Vagina (tissue), 2 donors: ENCODE results near the gene RPL37A. TPM values are rescaled to one million over a fixed set of nuclear protein-coding genes. Genes with fewer than 3 reads are reported as not detected.

ENCODE experiments used
- DNase-seq, 2 donors: peaks; one replicate each; pipeline ENCODE4 v3.0.0-alpha.2; 2017; ENCODE audit errors: extremely low spot score in 2 of 2
- H3K27ac ChIP-seq: fragments of 200-600 bp; sonication (generic); one replicate; pipeline ENCODE4 v1.5.1; 2019
- H3K27me3 ChIP-seq: fragments of 200-600 bp; sonication (generic); one replicate; pipeline ENCODE4 v1.5.1; 2019
- H3K36me3 ChIP-seq, 2 donors: fragments of 200-600 bp; sonication (generic); one replicate each; pipeline ENCODE4 v1.5.1; 2017 to 2019
- H3K4me1 ChIP-seq: fragments of 200-600 bp; sonication (generic); one replicate; pipeline ENCODE4 v1.5.1; 2019
- H3K4me3 ChIP-seq, 2 donors: fragments of 200-600 bp; sonication (generic); 1 replicate in 1 of 2; 2 replicates in 1 of 2; pipeline ENCODE4 v1.5.1; 2016 to 2019
- H3K9me3 ChIP-seq: fragments of 200-600 bp; sonication (generic); one replicate; pipeline ENCODE4 v1.5.1; 2019
- POLR2A ChIP-seq, 2 donors: fragments of 450-650 bp; IDR thresholded peaks; one replicate each; pipeline ENCODE4 v1.6.1; 2017; ENCODE audit warnings: antibody characterized with exemption in 2 of 2, mild to moderate bottlenecking in 2 of 2, moderate library complexity in 2 of 2
- POLR2AphosphoS5 ChIP-seq, 2 donors: sonication (generic); formaldehyde crosslinking; IDR thresholded peaks; one replicate each; pipeline ENCODE4 v1.9.0; 2017; ENCODE audit warnings: antibody characterized with exemption in 2 of 2, mild to moderate bottlenecking in 2 of 2, low read depth in 1 of 2; ENCODE audit not compliant: insufficient read depth in 1 of 2
- intact Hi-C: fragments of 100-400 bp; cut with DNase I; formaldehyde crosslinking; loops from one replicate; pipeline ENCODE4 v1.15.1; 2023
- total RNA-seq: library from RNA; depleted of rRNA; stranded (reverse); fragments of >200 nt; gene quantifications from one replicate; pipeline ENCODE4 v1.2.3, GENCODE V29; 2016
- TF ChIP-seq, protein P1 (sequence below), 3 experiments: fragments of 450-650 bp in 2 of 3; fragments of 200-600 bp in 1 of 3; sonication (generic) in 1 of 3; IDR thresholded peaks; one replicate each; pipeline ENCODE4 v1.5.1; 2017 to 2019; ENCODE audit warnings: antibody characterized with exemption in 3 of 3, mild to moderate bottlenecking in 2 of 3, moderate library complexity in 2 of 3

The RPL37A gene
- total RNA-seq, 1 donor from 2014 or later = 1,089 TPM

GRCh38 chr2:216503697-216504375 lies 5.2 kb downstream of the RPL37A start:
- no peak overlapping the region for H3K27ac ChIP-seq
- H3K36me3 ChIP-seq = peaks cover 0 to 45% of the 10 kb centered on the region in 2 donors
- H3K27me3 ChIP-seq = no peaks in the 10 kb centered on the region
- no peak for DNase-seq
- H3K9me3 ChIP-seq = no peaks in the 10 kb centered on the region
- H3K4me3 ChIP-seq = no peak overlapping the region
- peaks cover 37% of the 10 kb centered on the region for H3K4me1 ChIP-seq
- TF ChIP-seq POLR2AphosphoS5 (IDR thresholded peaks at IDR 0.05; ENCODE audit: insufficient read depth in 1 of 2, low read depth in 1 of 2) = no peak
- TF ChIP-seq, protein P1, sequence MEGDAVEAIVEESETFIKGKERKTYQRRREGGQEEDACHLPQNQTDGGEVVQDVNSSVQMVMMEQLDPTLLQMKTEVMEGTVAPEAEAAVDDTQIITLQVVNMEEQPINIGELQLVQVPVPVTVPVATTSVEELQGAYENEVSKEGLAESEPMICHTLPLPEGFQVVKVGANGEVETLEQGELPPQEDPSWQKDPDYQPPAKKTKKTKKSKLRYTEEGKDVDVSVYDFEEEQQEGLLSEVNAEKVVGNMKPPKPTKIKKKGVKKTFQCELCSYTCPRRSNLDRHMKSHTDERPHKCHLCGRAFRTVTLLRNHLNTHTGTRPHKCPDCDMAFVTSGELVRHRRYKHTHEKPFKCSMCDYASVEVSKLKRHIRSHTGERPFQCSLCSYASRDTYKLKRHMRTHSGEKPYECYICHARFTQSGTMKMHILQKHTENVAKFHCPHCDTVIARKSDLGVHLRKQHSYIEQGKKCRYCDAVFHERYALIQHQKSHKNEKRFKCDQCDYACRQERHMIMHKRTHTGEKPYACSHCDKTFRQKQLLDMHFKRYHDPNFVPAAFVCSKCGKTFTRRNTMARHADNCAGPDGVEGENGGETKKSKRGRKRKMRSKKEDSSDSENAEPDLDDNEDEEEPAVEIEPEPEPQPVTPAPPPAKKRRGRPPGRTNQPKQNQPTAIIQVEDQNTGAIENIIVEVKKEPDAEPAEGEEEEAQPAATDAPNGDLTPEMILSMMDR (IDR thresholded peaks at IDR 0.05) = no peak
- TF ChIP-seq POLR2A (IDR thresholded peaks at IDR 0.05) = no peak
- intact Hi-C loops = no loop called here

- H3K27me3 ChIP-seq = no peaks in the 10 kb centered on the region
- peaks cover 0 to 45% of the 10 kb centered on the region in 2 donors for H3K36me3 ChIP-seq
- H3K27ac ChIP-seq = no peak overlapping the region
- H3K4me1 ChIP-seq = peaks cover 36% of the 10 kb centered on the region
- no peak for DNase-seq
- H3K4me3 ChIP-seq = no peak overlapping the region
- intact Hi-C loops = no loop called here
- H3K9me3 ChIP-seq = no peaks in the 10 kb centered on the region
- TF ChIP-seq, protein P1 (IDR thresholded peaks at IDR 0.05) = no peak
- TF ChIP-seq POLR2A (IDR thresholded peaks at IDR 0.05) = no peak
Measured at GRCh38 chr2:216504376-216504762, 5.7 kb downstream of the RPL37A start.

DNA sequence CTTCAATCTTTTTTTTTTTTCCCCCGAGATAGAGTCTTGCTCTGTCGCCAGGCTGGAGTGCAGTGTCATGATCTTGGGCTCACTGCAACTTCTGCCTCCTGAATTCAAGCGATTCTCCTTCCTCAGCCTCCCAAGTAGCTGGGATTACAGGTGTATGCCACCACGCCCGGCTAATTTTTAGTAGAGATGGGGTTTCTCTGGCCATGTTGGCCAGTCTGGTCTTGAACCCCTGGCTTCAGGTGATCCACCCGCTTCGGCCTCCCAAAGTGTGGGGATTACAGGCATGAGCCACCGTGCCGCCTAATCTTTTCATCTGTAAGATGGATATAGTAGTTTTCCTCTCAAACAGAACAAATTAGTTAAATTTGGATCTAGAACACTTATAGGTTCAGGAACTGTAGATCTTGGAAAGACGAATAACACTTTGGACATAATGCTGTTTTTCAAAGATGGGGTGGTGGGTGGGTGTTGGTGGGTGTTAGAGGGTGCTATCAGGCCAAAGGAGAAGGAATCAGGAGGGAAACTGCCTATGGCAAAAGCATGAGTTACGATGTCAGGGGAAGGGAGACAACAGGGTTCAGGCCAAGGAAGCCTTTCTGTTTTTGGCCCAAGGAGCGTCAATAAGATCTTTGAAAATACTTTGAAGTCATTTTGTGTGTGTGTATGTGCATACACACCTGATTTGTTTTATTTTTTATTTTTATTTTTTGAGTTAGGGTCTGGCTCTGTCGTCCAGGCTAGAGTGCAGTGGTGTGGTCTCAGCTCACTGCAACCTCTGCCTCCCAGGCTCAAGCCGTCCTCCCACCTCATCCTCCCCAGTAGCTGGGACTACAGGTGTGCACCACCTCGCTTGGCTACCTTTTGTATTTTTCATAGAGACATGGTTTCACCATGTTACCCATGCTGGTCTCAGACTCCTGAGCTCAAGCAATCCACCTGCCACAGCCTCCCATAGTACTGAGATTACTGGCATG lies 6.8 kb downstream of the RPL37A start:
- Histone ChIP-seq H3K9me3 (no peaks in the 10 kb centered on the region), H3K36me3 (peaks cover 0 to 40% of the 10 kb centered on the region in 2 donors), H3K27ac (no peak overlapping the region), H3K4me1 (peaks cover 26% of the 10 kb centered on the region), H3K27me3 (no peaks in the 10 kb centered on the region), H3K4me3 (no peak overlapping the region)
- intact Hi-C loops = no loop called here
- DNase-seq = no peak
- TF ChIP-seq POLR2A (IDR thresholded peaks at IDR 0.05) (no peak), POLR2AphosphoS5 (IDR thresholded peaks at IDR 0.05; ENCODE audit: insufficient read depth in 1 of 2, low read depth in 1 of 2) (no peak)
- TF ChIP-seq, protein P1 (IDR thresholded peaks at IDR 0.05) = no peak

DNA sequence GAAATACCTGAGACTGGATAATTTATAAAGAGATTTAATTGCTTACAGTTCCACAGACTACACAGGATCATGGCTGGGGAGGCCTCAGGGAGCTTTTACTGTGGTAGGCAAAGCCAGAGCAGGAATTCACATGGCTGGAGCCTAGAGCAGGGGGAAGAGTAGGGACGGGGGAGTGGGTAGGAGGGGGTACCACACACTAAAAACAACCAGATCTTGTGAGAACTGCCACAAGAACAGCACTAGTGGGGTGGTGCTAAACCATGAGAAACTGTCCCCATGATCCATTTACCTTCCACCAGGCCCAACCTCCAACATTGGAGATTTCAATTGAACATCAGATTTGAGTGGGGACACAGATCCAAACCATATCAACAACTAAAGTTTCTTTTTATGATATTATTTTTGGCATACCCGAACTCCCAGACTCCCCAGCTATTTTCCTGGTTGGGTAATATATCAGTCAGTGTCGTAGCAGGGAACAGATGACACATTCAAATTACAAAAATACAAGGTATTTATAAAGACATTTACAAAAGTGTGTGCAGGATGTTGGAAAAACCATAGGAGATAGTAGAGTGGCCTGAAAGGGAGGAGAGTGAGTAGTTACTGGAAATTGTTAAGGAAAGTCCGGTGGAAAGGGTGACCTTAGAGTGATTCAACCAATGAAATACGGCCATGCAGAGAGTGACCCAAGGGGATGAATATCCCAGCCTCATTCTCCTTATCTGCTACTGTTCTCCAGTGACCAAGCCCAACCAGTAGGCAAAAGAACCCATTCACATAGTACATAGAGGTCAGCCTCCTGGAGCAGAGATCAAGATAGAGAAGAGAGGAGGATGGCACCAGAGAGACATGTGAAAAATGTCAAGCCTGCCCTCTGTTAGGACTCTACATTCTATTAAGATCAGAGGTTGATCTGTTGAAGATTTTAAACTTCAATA lies 8.8 kb downstream of the RPL37A start:
- Histone ChIP-seq H3K27ac (no peak overlapping the region), H3K36me3 (peaks cover 0 to 20% of the 10 kb centered on the region in 2 donors), H3K4me3 (no peak overlapping the region), H3K9me3 (no peaks in the 10 kb centered on the region), H3K27me3 (no peaks in the 10 kb centered on the region), H3K4me1 (peaks cover 5% of the 10 kb centered on the region)
- intact Hi-C loops = no loop called here
- DNase-seq = no peak
- no peak for TF ChIP-seq POLR2A (IDR thresholded peaks at IDR 0.05)
- TF ChIP-seq POLR2AphosphoS5 (IDR thresholded peaks at IDR 0.05; ENCODE audit: insufficient read depth in 1 of 2, low read depth in 1 of 2) = no peak
- TF ChIP-seq, protein P1 (IDR thresholded peaks at IDR 0.05) = no peak
